Vagina (tissue), 2 donors: ENCODE data around the gene CFAP119. TPM values are rescaled to one million over a fixed set of nuclear protein-coding genes. Genes with fewer than 3 reads are reported as not detected.

Source experiments
- DNase-seq, 2 donors: peaks; one replicate each; pipeline ENCODE4 v3.0.0-alpha.2; 2017; ENCODE audit errors: extremely low spot score in 2 of 2
- H3K27ac ChIP-seq: fragments of 200-600 bp; sonication (generic); one replicate; pipeline ENCODE4 v1.5.1; 2019
- H3K27me3 ChIP-seq: fragments of 200-600 bp; sonication (generic); one replicate; pipeline ENCODE4 v1.5.1; 2019
- H3K36me3 ChIP-seq, 2 donors: fragments of 200-600 bp; sonication (generic); one replicate each; pipeline ENCODE4 v1.5.1; 2017 to 2019
- H3K4me1 ChIP-seq: fragments of 200-600 bp; sonication (generic); one replicate; pipeline ENCODE4 v1.5.1; 2019
- H3K4me3 ChIP-seq, 2 donors: fragments of 200-600 bp; sonication (generic); 1 replicate in 1 of 2; 2 replicates in 1 of 2; pipeline ENCODE4 v1.5.1; 2016 to 2019
- H3K9me3 ChIP-seq: fragments of 200-600 bp; sonication (generic); one replicate; pipeline ENCODE4 v1.5.1; 2019
- POLR2A ChIP-seq, 2 donors: fragments of 450-650 bp; IDR thresholded peaks; one replicate each; pipeline ENCODE4 v1.6.1; 2017; ENCODE audit warnings: antibody characterized with exemption in 2 of 2, mild to moderate bottlenecking in 2 of 2, moderate library complexity in 2 of 2
- POLR2AphosphoS5 ChIP-seq, 2 donors: sonication (generic); formaldehyde crosslinking; IDR thresholded peaks; one replicate each; pipeline ENCODE4 v1.9.0; 2017; ENCODE audit warnings: antibody characterized with exemption in 2 of 2, mild to moderate bottlenecking in 2 of 2, low read depth in 1 of 2; ENCODE audit not compliant: insufficient read depth in 1 of 2
- intact Hi-C: fragments of 100-400 bp; cut with DNase I; formaldehyde crosslinking; loops from one replicate; pipeline ENCODE4 v1.15.1; 2023
- total RNA-seq: library from RNA; depleted of rRNA; stranded (reverse); fragments of >200 nt; gene quantifications from one replicate; pipeline ENCODE4 v1.2.3, GENCODE V29; 2016
- TF ChIP-seq, protein P1 (sequence below), 3 experiments: fragments of 450-650 bp in 2 of 3; fragments of 200-600 bp in 1 of 3; sonication (generic) in 1 of 3; IDR thresholded peaks; one replicate each; pipeline ENCODE4 v1.5.1; 2017 to 2019; ENCODE audit warnings: antibody characterized with exemption in 3 of 3, mild to moderate bottlenecking in 2 of 3, moderate library complexity in 2 of 3

The CFAP119 gene
- total RNA-seq, 1 donor from 2014 or later = 1.7 TPM

GRCh38 chr16:30756781-30757100, 5.1 kb downstream of the CFAP119 start:
- DNase-seq = no peak
- no peaks in the 10 kb centered on the region for H3K27me3 ChIP-seq
- peaks cover 12% of the 10 kb centered on the region for H3K4me1 ChIP-seq
- intact Hi-C loops = no loop called here
- H3K9me3 ChIP-seq = no peaks in the 10 kb centered on the region
- no peak overlapping the region for H3K4me3 ChIP-seq
- no peak overlapping the region for H3K27ac ChIP-seq
- no peak for TF ChIP-seq POLR2AphosphoS5 (IDR thresholded peaks at IDR 0.05; ENCODE audit: insufficient read depth in 1 of 2, low read depth in 1 of 2)
- peaks cover 0 to 14% of the 10 kb centered on the region in 2 donors for H3K36me3 ChIP-seq

- no peak for DNase-seq
- Histone ChIP-seq H3K27ac (no peak overlapping the region), H3K27me3 (no peaks in the 10 kb centered on the region), H3K9me3 (no peaks in the 10 kb centered on the region), H3K36me3 (peaks cover 0 to 19% of the 10 kb centered on the region in 2 donors), H3K4me3 (no peak overlapping the region), H3K4me1 (peaks cover 7% of the 10 kb centered on the region)
- no peak for TF ChIP-seq POLR2AphosphoS5 (IDR thresholded peaks at IDR 0.05; ENCODE audit: insufficient read depth in 1 of 2, low read depth in 1 of 2)
- TF ChIP-seq, protein P1, sequence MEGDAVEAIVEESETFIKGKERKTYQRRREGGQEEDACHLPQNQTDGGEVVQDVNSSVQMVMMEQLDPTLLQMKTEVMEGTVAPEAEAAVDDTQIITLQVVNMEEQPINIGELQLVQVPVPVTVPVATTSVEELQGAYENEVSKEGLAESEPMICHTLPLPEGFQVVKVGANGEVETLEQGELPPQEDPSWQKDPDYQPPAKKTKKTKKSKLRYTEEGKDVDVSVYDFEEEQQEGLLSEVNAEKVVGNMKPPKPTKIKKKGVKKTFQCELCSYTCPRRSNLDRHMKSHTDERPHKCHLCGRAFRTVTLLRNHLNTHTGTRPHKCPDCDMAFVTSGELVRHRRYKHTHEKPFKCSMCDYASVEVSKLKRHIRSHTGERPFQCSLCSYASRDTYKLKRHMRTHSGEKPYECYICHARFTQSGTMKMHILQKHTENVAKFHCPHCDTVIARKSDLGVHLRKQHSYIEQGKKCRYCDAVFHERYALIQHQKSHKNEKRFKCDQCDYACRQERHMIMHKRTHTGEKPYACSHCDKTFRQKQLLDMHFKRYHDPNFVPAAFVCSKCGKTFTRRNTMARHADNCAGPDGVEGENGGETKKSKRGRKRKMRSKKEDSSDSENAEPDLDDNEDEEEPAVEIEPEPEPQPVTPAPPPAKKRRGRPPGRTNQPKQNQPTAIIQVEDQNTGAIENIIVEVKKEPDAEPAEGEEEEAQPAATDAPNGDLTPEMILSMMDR (IDR thresholded peaks at IDR 0.05) = no peak
- intact Hi-C loops = no loop called here
Measured at GRCh38 chr16:30755955-30756780, 5.7 kb downstream of the CFAP119 start.

- Histone ChIP-seq H3K27me3 (no peaks in the 10 kb centered on the region), H3K36me3 (peaks cover 0 to 24% of the 10 kb centered on the region in 2 donors), H3K9me3 (no peaks in the 10 kb centered on the region), H3K27ac (no peak overlapping the region), H3K4me3 (no peak overlapping the region), H3K4me1 (peaks cover 10% of the 10 kb centered on the region)
- DNase-seq = no peak
- TF ChIP-seq POLR2A (IDR thresholded peaks at IDR 0.05) = no peak
- TF ChIP-seq, protein P1 (IDR thresholded peaks at IDR 0.05) = no peak
- no peak for TF ChIP-seq POLR2AphosphoS5 (IDR thresholded peaks at IDR 0.05; ENCODE audit: insufficient read depth in 1 of 2, low read depth in 1 of 2)
- intact Hi-C loops = no loop called here
Measured at GRCh38 chr16:30753596-30753995, 8.3 kb downstream of the CFAP119 start.

DNA sequence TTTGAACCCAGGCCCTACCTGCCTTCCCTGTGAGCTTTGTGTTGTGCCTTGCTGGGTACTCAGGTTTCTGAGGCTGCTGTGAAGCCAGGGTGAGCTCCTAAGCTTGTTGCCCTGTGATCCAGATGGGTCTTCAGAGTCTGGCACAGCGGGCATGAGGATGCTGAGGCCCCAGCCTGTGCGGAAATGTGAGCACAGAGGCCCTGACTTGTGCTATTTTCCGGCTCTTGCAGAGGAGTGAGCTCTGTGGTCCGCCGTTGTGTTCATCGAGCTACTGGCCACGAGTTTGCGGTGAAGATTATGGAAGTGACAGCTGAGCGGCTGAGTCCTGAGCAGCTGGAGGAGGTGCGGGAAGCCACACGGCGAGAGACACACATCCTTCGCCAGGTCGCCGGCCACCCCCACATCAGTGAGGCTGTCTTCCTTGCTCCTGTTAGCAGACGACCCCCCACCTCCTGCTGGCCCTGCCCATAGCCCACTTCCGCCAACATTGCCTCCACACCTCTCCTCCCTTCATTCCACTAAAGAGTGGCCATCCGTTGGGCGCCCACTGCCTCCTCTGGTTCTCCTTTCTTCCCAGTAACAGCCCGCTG, 10.9 kb downstream of the CFAP119 start:
- no peak overlapping the region for H3K4me3 ChIP-seq
- TF ChIP-seq, protein P1 (IDR thresholded peaks at IDR 0.05) = no peak
- TF ChIP-seq POLR2A (IDR thresholded peaks at IDR 0.05) (no peak), POLR2AphosphoS5 (IDR thresholded peaks at IDR 0.05; ENCODE audit: insufficient read depth in 1 of 2, low read depth in 1 of 2) (no peak)
- peaks cover 19% of the 10 kb centered on the region for H3K4me1 ChIP-seq
- no peak for DNase-seq
- no peaks in the 10 kb centered on the region for H3K9me3 ChIP-seq
- intact Hi-C loops = no loop called here
- H3K27ac ChIP-seq = no peak overlapping the region
- peaks cover 0 to 10% of the 10 kb centered on the region in 2 donors for H3K36me3 ChIP-seq
- no peaks in the 10 kb centered on the region for H3K27me3 ChIP-seq

- peaks cover 0 to 10% of the 10 kb centered on the region in 2 donors for H3K36me3 ChIP-seq
- no peak overlapping the region for H3K27ac ChIP-seq
- TF ChIP-seq, protein P1 (IDR thresholded peaks at IDR 0.05) = no peak
- TF ChIP-seq POLR2AphosphoS5 (IDR thresholded peaks at IDR 0.05; ENCODE audit: insufficient read depth in 1 of 2, low read depth in 1 of 2) = no peak
- TF ChIP-seq POLR2A (IDR thresholded peaks at IDR 0.05) = no peak
- intact Hi-C loops = no loop called here
- H3K9me3 ChIP-seq = no peaks in the 10 kb centered on the region
- H3K4me3 ChIP-seq = no peak overlapping the region
- H3K4me1 ChIP-seq = peaks cover 19% of the 10 kb centered on the region
- no peak for DNase-seq
- H3K27me3 ChIP-seq = no peaks in the 10 kb centered on the region
Measured at GRCh38 chr16:30750201-30750600, 11.7 kb downstream of the CFAP119 start.
